Measurements from ENCODE around the gene TANGO6.
A peak's percentile ranks its signal among the peaks of the same experiment; 100 is the strongest.

The TANGO6 gene

GRCh38 chr16:69064764-69065313 is 221.5 kb downstream of the TANGO6 start:
- Histone ChIP-seq H3K27me3 (no peaks in the 10 kb centered on the region), H3K9ac (no peak overlapping the region), H4K20me1 (no peaks in the 10 kb centered on the region), H3K27ac (no peak overlapping the region; the same call in 1 of the 2 replicates), H3K4me3 (no peak overlapping the region), H3K36me3 (no peaks in the 10 kb centered on the region), H3K4me1 (peaks cover 17% of the 10 kb centered on the region), H3K4me2 (peak overlapping the region; percentile 60), H3K9me3 (no peaks in the 10 kb centered on the region)
- no peak for TF ChIP-seq Cebpa-rat (IDR thresholded peaks at IDR 0.05)

- H3K27me3 ChIP-seq, result no peaks in the 10 kb centered on the region
- H3K36me3 ChIP-seq, result no peaks in the 10 kb centered on the region
- no peak overlapping the region for H3K27ac ChIP-seq
- no peak overlapping the region for H3K9ac ChIP-seq
- TF ChIP-seq Cebpa-rat (IDR thresholded peaks at IDR 0.05), result no peak
- peaks cover 13% of the 10 kb centered on the region for H3K4me1 ChIP-seq
- H3K9me3 ChIP-seq, result no peaks in the 10 kb centered on the region
- H4K20me1 ChIP-seq, result no peaks in the 10 kb centered on the region
- no peak overlapping the region for H3K4me2 ChIP-seq
- no peak overlapping the region for H3K4me3 ChIP-seq
Observed at GRCh38 chr16:69069504-69069903, 226.2 kb downstream of the TANGO6 start.

- no peak overlapping the region for H3K9ac ChIP-seq
- no peak overlapping the region for H3K4me2 ChIP-seq
Observed at GRCh38 chr16:69071036-69071435, 227.7 kb downstream of the TANGO6 start.

GRCh38 chr16:69072640-69072974 is 229.3 kb downstream of the TANGO6 start:
- no peaks in the 10 kb centered on the region for H3K36me3 ChIP-seq
- no peak overlapping the region for H3K9ac ChIP-seq
- H3K4me1 ChIP-seq, result 0 out of 2 replicates have a peak, but pooled peaks cover 4% of the 10 kb centered on the region
- no peak overlapping the region for H3K4me3 ChIP-seq
- H3K27me3 ChIP-seq, result no peaks in the 10 kb centered on the region
- H4K20me1 ChIP-seq, result no peaks in the 10 kb centered on the region
- no peak overlapping the region for H3K27ac ChIP-seq
- no peak overlapping the region for H3K4me2 ChIP-seq
- TF ChIP-seq Cebpa-rat (IDR thresholded peaks at IDR 0.05), result no peak
- H3K9me3 ChIP-seq, result no peaks in the 10 kb centered on the region

More at GRCh38 chr16:69071036-69071435, 227.7 kb downstream of the TANGO6 start:
- 0 out of 2 replicates have a peak, but pooled peaks cover 4% of the 10 kb centered on the region for H3K4me1 ChIP-seq
- no peaks in the 10 kb centered on the region for H3K9me3 ChIP-seq
- H3K27me3 ChIP-seq, result no peaks in the 10 kb centered on the region
- no peak overlapping the region for H3K4me3 ChIP-seq
- no peaks in the 10 kb centered on the region for H4K20me1 ChIP-seq
- no peak overlapping the region for H3K27ac ChIP-seq
- no peaks in the 10 kb centered on the region for H3K36me3 ChIP-seq
- no peak for TF ChIP-seq Cebpa-rat (IDR thresholded peaks at IDR 0.05)

GRCh38 chr16:69073181-69073702 is 229.9 kb downstream of the TANGO6 start:
- H3K4me3 ChIP-seq, result no peak overlapping the region
- no peak overlapping the region for H3K4me2 ChIP-seq

GRCh38 chr16:69077251-69077650 is 233.9 kb downstream of the TANGO6 start:
- 0 out of 2 replicates have a peak, but pooled peaks cover 4% of the 10 kb centered on the region for H3K4me1 ChIP-seq
- no peak overlapping the region for H3K4me3 ChIP-seq
- H3K9ac ChIP-seq, result no peak overlapping the region
- H3K4me2 ChIP-seq, result no peak overlapping the region
- no peaks in the 10 kb centered on the region for H3K9me3 ChIP-seq
- TF ChIP-seq Cebpa-rat (IDR thresholded peaks at IDR 0.05), result no peak
- no peak overlapping the region for H3K27ac ChIP-seq
- no peaks in the 10 kb centered on the region for H3K36me3 ChIP-seq
- no peaks in the 10 kb centered on the region for H4K20me1 ChIP-seq
- no peaks in the 10 kb centered on the region for H3K27me3 ChIP-seq

More at GRCh38 chr16:69073181-69073702, 229.9 kb downstream of the TANGO6 start:
- no peak for TF ChIP-seq Cebpa-rat (IDR thresholded peaks at IDR 0.05)
- Histone ChIP-seq H3K4me1 (0 out of 2 replicates have a peak, but pooled peaks cover 4% of the 10 kb centered on the region), H3K27ac (no peak overlapping the region), H4K20me1 (no peaks in the 10 kb centered on the region), H3K9me3 (no peaks in the 10 kb centered on the region), H3K9ac (no peak overlapping the region), H3K27me3 (no peaks in the 10 kb centered on the region), H3K36me3 (no peaks in the 10 kb centered on the region)

GRCh38 chr16:69078073-69078472 is 234.7 kb downstream of the TANGO6 start:
- Histone ChIP-seq H3K36me3 (peaks cover under 1% of the 10 kb centered on the region; the same call in 1 of the 2 replicates), H4K20me1 (no peaks in the 10 kb centered on the region), H3K9me3 (no peaks in the 10 kb centered on the region), H3K27me3 (no peaks in the 10 kb centered on the region), H3K4me2 (no peak overlapping the region), H3K27ac (no peak overlapping the region), H3K9ac (no peak overlapping the region), H3K4me1 (no peaks in the 10 kb centered on the region), H3K4me3 (no peak overlapping the region)
- TF ChIP-seq Cebpa-rat (IDR thresholded peaks at IDR 0.05), result no peak

GRCh38 chr16:69079697-69080096 is 236.4 kb downstream of the TANGO6 start:
- Histone ChIP-seq H3K9me3 (no peaks in the 10 kb centered on the region), H3K4me1 (no peaks in the 10 kb centered on the region), H3K9ac (no peak overlapping the region), H3K4me3 (no peak overlapping the region), H3K27ac (no peak overlapping the region), H3K27me3 (no peaks in the 10 kb centered on the region), H3K36me3 (peaks cover 7% of the 10 kb centered on the region; the same call in 1 of the 2 replicates), H3K4me2 (no peak overlapping the region), H4K20me1 (no peaks in the 10 kb centered on the region)
- no peak for TF ChIP-seq Cebpa-rat (IDR thresholded peaks at IDR 0.05)

- peaks cover 8% of the 10 kb centered on the region for H3K4me1 ChIP-seq
- no peak for TF ChIP-seq Cebpa-rat (IDR thresholded peaks at IDR 0.05)
- no peaks in the 10 kb centered on the region for H3K9me3 ChIP-seq
- no peaks in the 10 kb centered on the region for H4K20me1 ChIP-seq
- H3K4me2 ChIP-seq, result no peak overlapping the region
- H3K4me3 ChIP-seq, result no peak overlapping the region
- no peak overlapping the region for H3K27ac ChIP-seq
- no peaks in the 10 kb centered on the region for H3K27me3 ChIP-seq
- peaks cover 16% of the 10 kb centered on the region; the same call in 1 of the 2 replicates for H3K36me3 ChIP-seq
- H3K9ac ChIP-seq, result no peak overlapping the region
Observed at GRCh38 chr16:69083306-69083941, 240.1 kb downstream of the TANGO6 start.

GRCh38 chr16:69084289-69084688 is 241.0 kb downstream of the TANGO6 start:
- Histone ChIP-seq H3K9ac (no peak overlapping the region), H3K4me3 (no peak overlapping the region), H3K27me3 (no peaks in the 10 kb centered on the region), H3K4me2 (no peak overlapping the region), H3K27ac (no peak overlapping the region), H4K20me1 (no peaks in the 10 kb centered on the region), H3K9me3 (no peaks in the 10 kb centered on the region), H3K36me3 (peaks cover 16% of the 10 kb centered on the region; the same call in 1 of the 2 replicates), H3K4me1 (peaks cover 8% of the 10 kb centered on the region)
- TF ChIP-seq Cebpa-rat (IDR thresholded peaks at IDR 0.05), result no peak
